K562 treated with DMSO at 1 percent for 4 hours (cell line): ENCODE results near the gene NDUFA1. TPM values are rescaled to one million over a fixed set of nuclear protein-coding genes. Genes with fewer than 3 reads are reported as not detected.

ENCODE experiments used
- total RNA-seq: library from RNA; unstranded; fragments of 300-600 nt; gene quantifications from 2 replicates; pipeline ENCODE4 v1.2.3, GENCODE V29; 2022; ENCODE audit not compliant: insufficient read depth

Gene NDUFA1
- 88.5 and 96.3 TPM in 2 replicates for total RNA-seq

DNA sequence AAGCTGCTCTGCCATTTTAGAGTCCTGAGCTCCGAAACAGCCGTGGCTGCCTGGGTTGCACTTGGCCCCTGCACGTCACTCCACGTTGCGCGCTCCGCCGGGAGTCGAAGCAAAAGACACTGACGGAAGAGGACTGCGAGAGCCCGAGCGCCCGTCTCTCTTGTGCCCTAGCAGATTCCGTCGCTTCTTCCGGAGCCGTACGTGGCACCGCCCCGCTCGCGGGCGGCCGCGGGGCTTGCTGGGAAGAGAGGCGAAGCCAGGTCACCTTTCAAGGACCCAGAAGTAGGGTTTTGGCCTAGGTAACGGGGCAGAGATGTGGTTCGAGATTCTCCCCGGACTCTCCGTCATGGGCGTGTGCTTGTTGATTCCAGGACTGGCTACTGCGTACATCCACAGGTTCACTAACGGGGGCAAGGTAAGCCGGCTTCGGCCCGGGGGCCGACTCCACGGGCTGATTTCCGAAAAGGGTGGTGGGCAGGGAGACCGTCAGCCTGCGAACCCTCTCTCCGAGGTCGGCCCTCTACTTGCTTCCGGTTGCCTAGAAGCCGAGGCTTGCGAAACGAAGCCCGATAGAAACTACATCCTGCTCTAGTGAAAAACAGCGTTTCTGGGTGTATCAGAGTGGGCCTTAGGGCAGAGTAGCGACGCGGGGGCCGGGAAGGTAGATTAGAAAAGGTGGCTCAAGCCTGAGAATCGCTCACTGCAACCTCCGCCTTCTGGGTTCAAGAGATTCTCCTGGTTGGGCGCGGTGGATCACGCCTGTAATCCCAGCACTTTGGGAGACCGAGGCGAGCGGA is at the start of gene NDUFA1, which contains the start of gene RNF113A:
TSS of gene NDUFA1 (plus strand) at position 234 of the 797 bp plus-strand sequence. CDS start at position 314, 80 bp downstream.
TSS of gene RNF113A (minus strand) at position 135 of the 797 bp plus-strand sequence. CDS start at position 15, 120 bp downstream.

DNA sequence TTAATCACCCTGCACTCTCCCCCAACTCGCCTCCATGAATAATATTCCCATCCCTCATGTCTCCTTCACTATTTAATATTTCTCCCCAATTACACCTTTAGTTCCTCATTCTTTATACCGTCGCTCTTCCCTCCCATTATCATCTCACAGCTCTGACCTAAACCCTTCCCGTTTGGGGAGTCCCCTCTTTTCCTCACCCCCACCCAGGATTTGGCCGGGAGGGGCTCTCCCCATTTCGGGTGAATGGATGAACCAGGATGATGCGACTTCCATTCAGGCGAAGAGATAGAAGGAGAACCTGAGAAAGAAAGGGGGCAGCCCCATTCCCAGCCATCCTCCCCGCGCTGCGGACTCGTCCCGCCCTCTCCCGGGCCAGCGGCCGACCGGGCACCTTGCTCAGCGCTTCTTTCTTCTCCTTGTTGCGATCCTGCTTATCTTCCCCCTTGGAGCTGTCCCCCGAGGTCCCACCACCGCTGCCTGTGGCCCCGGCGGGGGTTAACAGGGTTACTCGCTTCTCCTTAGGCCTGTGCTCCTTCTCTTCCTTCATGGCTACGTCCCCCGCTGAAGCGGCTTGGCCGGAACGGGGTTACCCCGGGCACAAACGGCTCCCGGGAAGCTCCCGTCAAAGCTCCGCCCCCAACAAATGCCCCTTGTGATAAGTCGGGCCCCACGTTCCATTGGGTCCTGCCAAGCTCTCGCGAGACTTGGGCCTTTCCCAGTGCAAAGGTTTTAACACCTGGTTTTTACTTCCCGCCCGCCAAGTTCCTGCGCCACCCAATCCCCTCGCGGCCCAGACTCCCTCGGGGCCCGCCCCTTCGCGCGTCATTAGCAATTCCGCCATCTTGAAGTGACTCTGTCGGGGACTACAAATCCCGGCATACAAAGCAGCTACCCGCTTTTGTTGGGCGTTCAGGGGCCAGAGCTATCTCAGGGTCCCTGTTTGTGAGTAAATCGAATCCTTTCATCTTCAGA is 19.0 kb upstream of the NDUFA1 start, which contains the start of gene UPF3B:
TSS of gene UPF3B (minus strand) at position 582 of the 972 bp plus-strand sequence. CDS start at position 547, 35 bp downstream.

DNA sequence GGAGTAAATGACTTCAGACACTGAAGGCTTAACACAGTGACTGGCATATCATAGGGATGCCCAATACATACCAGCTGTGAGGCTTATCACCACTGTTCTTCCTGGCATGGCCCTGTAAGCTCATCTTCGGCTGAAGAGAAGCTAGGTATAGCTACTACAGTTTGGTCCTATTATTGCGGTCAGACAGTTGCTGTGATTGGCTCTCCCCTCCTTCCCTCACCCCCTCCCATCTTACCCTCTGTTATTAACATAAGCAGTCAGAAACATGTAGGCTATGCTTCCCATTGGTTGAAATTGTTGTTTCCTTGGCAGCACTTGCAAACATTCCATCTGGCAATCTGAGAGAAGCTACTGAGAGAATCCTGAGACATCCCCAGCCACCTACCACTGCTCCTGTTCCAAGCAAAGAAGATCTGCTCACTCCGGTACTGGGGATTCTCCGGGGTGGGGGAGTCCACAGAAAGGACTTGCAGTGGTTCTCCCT is 24.3 kb downstream of the NDUFA1 start, which contains the start of gene AKAP14:
TSS of gene AKAP14 (plus strand) at position 51 of the 484 bp plus-strand sequence. CDS start 7,331 bp downstream, outside the sequence.

Other genes with a start within 250 kb of the NDUFA1 start
- gene SEPTIN6, start 178.7 kb upstream of the NDUFA1 start, total RNA-seq, result 48.4 and 52.1 TPM in 2 replicates
- gene SOWAHD, start 113.2 kb upstream of the NDUFA1 start, total RNA-seq, result not detected in 2 replicates
- gene RPL39, start 80.2 kb upstream of the NDUFA1 start, total RNA-seq, result 4,598 and 4,684 TPM in 2 replicates
- gene UPF3B, start 18.9 kb upstream of the NDUFA1 start, total RNA-seq, result 26.7 and 29.2 TPM in 2 replicates
- gene RNF113A, start 99 bp upstream of the NDUFA1 start, total RNA-seq, result 44.0 and 56.1 TPM in 2 replicates
- gene AKAP14, start 24.1 kb downstream of the NDUFA1 start, total RNA-seq, result not detected in 2 replicates
- gene NKAP, start 71.9 kb downstream of the NDUFA1 start, total RNA-seq, result 7.4 and 9.1 TPM in 2 replicates
- gene RHOXF2B, start 205.9 kb downstream of the NDUFA1 start, total RNA-seq, result 5.6 and 6.5 TPM in 2 replicates
- not detected in 2 replicates for gene RHOXF1, start 244.1 kb downstream of the NDUFA1 start, total RNA-seq